GM19035 (cell line): ENCODE data around the gene ELMO1.

Experiments used
- ATAC-seq: cut with Tn5 transposase; IDR thresholded peaks from one replicate; pipeline ENCODE4 v1.9.1; 2021; ENCODE audit not compliant: unreplicated experiment

Gene ELMO1

GRCh38 chr7:37410305-37411229 lies 38.1 kb downstream of the ELMO1 start:
- no peak for ATAC-seq

GRCh38 chr7:37409461-37409860 lies 39.2 kb downstream of the ELMO1 start:
- ATAC-seq: no peak

DNA sequence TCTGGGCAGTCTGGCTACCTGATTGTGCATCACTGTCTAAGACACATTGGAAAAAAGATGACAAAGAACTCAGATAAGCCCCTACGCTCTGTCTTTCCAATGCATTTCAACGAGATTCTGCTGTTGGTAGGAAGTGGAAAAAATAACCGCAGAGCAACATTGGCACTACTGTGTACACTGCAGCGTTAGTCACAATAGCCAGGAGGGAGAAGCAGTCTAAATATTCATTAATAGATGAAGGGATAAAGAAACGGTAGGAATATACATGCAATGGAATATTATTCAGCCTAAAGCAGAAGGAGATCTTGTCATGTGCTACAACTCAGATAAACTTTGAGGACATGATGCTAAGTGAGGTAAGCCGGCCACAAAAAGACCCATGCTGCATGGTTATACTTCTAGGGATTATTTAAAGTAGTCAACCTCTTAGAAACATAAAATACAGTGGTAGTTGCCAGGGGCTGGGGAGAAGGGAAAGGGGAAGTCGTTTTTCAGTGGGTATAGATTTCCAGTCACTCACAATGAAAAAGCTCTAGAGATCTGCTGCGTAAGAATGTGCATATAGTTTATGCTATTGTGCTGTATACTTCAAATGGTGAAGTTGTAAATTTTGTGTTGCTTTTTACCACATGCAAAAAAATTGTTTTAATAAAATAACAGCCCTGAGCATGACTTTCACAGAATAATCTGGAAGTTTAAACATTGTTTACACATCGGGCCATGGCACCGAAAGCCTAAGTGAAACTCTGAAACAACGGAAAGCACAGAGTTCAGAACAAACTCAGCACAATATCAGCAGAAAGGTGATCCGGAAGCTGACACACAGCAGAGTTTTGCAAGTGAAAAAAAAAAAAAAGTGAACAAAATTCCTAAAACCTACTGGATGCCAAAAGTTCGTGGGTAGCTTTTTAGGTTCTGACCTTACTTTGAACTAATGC lies 40.1 kb downstream of the ELMO1 start:
- ATAC-seq: peak; percentile 53

DNA sequence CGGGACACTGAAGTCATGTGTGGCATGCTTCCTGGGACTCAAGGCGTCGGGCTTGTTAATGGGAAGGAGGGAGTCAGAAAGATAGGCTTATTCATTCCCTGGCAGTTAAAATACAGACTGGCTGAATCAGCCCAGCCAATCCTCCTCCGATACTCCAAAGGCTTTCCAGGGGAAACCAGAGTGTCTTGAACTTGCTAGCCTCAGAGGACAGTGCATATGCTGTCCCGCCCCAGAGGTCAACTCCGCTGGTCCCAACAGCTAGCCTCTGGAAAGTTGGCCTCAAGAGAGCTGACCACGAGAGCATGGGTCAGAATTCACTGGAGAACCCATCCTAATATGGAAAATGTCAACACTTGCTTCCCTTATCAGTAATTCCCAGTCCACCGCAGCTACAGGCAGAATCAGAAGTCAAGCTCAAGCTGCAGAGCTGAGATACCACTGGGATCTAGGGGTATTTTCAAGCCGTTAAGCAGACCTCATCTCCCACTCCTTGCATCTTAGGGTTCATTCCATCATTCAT lies 43.0 kb downstream of the ELMO1 start:
- no peak for ATAC-seq

DNA sequence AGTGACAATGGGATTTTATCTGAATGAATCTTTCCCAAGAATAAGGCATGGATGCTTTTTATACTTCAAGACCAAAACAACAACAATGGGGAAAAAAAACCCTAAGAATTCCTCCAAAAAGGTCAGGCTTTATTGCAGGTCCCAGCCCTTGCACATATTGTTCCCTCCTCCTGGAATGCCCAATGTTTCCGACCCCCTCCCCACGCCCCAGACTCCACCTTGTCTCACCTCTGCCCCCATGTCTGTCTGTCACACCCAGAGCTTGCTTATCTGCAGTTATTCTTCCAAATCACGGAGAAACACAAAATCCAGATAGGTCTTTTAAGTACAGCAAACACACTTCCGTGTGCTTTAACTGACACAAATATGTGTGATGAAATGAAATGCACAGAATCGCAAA lies 43.5 kb downstream of the ELMO1 start:
- no peak for ATAC-seq

GRCh38 chr7:37399876-37400421 lies 48.7 kb downstream of the ELMO1 start:
- ATAC-seq: no peak

- no peak for ATAC-seq
These were observed 50.3 kb downstream of the ELMO1 start for GRCh38 chr7:37398403-37398802.

GRCh38 chr7:37395618-37396259 lies 52.9 kb downstream of the ELMO1 start:
- no peak for ATAC-seq

DNA sequence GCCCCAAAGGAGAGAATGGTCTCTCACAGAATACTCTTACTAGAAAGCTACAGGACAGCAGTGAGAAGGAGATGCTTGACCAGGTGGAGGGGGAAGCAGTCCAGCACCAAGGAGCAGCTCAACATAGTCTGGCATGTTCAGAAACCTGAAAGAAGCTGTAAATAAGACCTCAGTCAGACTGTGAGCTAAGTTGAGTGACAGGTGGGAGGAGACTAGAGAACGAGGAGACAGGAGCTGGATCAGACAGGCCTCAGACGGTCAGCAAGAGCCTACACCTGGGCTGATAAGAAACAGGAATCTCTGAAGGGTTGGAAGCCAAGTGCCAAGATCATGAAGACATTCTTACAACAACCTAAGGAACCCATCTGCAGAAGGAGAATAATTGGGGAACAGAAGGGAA lies 54.5 kb downstream of the ELMO1 start:
- ATAC-seq: no peak

DNA sequence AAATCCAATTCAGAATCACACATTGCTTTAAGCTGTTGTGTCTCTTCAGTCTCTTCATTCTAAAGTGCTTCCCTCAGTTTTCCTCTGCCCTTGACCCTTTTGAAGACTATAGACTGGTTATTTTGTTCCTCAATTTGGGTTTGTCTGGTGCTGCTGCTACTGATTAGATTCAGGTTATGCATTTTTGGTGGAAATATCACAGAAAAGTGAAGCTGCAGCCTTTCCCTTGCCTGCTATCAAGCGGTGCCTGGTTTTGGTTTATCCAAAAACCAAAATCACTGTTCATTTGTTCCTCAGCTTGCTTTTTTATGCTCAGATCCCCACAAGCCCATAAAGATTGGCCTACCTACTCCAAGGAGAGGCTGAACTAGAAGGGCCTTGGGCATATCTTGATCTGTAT lies 55.2 kb downstream of the ELMO1 start:
- no peak for ATAC-seq

GRCh38 chr7:37392673-37393017 lies 56.0 kb downstream of the ELMO1 start:
- no peak for ATAC-seq

DNA sequence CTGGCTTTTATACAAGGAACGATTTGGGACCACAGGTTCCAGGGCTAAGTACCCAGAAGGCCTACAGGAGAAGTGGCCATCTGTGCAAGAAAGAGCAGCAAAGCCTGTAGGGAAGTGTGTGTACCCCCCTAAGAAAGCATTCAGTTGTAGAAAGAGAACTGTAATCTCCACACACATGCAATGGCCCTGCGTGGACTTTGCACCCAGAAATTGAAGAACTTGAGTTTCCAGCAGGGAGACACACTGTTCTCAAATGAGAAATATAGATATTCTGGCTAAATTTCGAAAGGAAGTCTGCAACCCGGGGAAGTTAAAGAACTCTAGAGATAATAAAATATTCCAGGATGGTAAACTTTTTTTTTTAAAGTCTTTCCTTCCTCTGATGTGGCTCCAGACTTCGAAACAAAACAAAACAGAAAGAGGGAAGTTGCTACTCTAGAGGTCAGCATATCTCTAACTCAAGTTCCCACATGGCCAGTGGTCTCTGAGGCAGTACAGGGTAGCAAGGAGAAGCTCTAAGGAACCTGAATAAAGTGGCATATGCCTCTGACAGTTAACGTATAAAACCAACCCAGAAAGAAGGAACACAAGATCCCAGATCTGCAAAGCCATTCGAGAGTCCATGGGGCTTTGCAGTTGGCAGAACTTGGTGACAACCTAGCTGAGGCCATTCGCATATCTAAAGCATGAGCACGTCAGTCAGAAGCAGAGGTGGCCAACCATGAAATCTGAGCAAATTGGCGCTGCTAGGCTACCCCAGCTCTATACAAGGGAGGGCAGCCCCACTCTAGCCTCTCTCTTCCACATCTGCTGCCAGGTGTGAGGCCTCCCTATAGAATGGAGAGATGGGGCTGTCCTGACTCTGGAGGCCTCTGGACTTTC lies 56.6 kb downstream of the ELMO1 start:
- ATAC-seq: no peak

GRCh38 chr7:37390114-37390513 lies 58.5 kb downstream of the ELMO1 start:
- no peak for ATAC-seq

DNA sequence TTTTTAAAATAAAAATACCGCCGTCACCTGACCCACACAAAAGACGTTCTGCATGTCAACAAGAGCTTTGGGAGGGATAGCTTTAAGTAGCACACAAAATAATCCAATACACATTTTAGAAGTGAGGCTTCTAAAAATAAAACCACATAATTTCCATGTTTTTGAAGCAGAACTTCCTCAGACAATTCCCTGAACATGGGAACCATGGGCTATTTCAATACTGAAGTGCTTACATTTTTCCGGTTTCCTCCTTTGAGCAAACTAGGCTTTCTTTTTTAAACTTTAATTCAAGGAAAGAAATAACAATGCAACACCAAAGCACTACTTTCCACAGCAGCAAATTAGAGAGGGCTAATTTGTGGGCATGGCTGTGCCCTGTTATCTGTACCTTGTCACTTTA lies 59.9 kb downstream of the ELMO1 start:
- no peak for ATAC-seq

DNA sequence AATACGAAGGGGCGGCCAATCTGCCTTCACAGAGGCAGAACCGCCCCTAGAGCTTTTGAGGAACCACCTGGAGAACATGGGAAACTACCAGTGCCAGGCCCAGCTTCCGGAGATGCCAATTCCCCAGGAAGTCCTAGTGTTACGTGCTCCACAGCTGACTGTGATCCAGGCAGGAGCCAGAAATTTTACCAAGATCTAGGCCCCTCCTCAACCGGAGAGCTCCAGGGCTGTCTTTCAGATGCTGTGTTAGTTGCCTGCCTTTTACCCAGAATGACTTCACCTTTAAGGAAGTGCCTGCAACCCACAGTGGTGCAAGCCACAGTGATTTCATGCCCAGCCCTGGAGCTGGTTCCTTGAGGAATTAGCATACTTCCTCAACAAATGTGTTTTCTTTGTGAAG lies 62.9 kb downstream of the ELMO1 start:
- no peak for ATAC-seq

DNA sequence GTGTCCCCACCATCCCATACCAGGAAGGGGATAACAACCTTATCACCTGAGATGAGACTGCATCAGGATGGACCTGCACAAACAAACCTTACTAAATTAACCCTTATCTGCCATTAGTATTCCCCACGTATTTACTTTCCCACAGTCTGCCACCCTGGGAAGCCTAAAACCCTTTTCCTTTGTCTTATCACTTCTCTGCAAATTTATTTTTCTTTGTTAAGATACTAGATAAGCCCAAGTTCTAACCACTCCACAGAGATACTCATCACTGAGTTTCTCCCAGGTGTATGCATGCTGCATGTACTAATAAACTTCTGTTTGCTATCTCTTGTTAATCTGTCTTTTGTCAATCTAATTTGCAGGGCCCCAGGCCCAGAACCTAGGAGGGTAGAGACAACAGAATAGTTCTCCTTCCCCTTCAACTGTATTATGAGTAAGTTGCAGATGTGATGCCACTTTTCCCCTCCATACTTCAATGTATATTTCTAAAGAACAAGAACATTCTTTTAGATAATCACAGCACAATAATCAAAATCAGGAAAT lies 66.0 kb downstream of the ELMO1 start:
- ATAC-seq: no peak

GRCh38 chr7:37380831-37381230 lies 67.8 kb downstream of the ELMO1 start:
- ATAC-seq: no peak

GRCh38 chr7:37379546-37380277 lies 69.0 kb downstream of the ELMO1 start:
- no peak for ATAC-seq

DNA sequence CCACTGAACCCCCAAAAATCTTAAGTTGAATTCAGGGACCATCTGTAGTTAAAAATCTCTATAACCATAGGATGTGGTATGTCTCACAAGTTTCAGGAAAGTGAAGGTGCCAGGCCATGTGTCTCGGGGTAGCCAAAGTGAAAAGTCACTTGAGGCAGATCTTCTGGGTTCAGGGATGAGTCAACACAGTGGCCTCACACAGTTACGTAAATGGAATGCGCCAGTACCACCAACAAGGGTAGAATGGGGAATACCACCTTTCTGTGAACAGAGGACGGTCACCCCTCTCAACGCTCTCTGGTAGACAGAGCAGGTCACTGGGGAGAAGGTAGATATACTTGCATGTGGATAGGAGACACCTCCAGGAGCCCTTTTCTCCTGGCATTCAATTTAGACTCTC lies 71.4 kb downstream of the ELMO1 start:
- no peak for ATAC-seq
